Ishikawa (cell line): ENCODE data around the gene PAGE4.

Source experiments
- CEBPB ChIP-seq: IDR thresholded peaks from 2 replicates; pipeline ENCODE4 v1.6.1; 2012
- CREB1 ChIP-seq: IDR thresholded peaks from 2 replicates; pipeline ENCODE4 v1.6.1; 2012; ENCODE audit warnings: low read depth
- EGR1 ChIP-seq: IDR thresholded peaks from 2 replicates; pipeline ENCODE4 v1.6.1; 2012
- EP300 ChIP-seq: IDR thresholded peaks from 2 replicates; pipeline ENCODE4 v1.6.1; 2012; ENCODE audit warnings: borderline replicate concordance
- FOXM1 ChIP-seq: IDR thresholded peaks from 2 replicates; pipeline ENCODE4 v1.6.1; 2012; ENCODE audit warnings: low read depth, borderline replicate concordance
- MAX ChIP-seq: IDR thresholded peaks from 2 replicates; pipeline ENCODE4 v1.6.1; 2012
- NFIC ChIP-seq: IDR thresholded peaks from 2 replicates; pipeline ENCODE4 v1.6.1; 2012
- RAD21 ChIP-seq: IDR thresholded peaks from 2 replicates; pipeline ENCODE4 v1.6.1; 2012; ENCODE audit warnings: low read depth
- REST ChIP-seq: IDR thresholded peaks from 2 replicates; pipeline ENCODE4 v1.6.1; 2012; ENCODE audit warnings: low read depth, mild to moderate bottlenecking
- TAF1 ChIP-seq: IDR thresholded peaks from 2 replicates; pipeline ENCODE4 v1.6.1; 2012; ENCODE audit warnings: low read depth, mild to moderate bottlenecking
- TCF12 ChIP-seq: IDR thresholded peaks from 2 replicates; pipeline ENCODE4 v1.6.1; 2012; ENCODE audit warnings: low read depth
- TEAD4 ChIP-seq: IDR thresholded peaks from 2 replicates; pipeline ENCODE4 v1.6.1; 2012
- USF1 ChIP-seq: IDR thresholded peaks from 2 replicates; pipeline ENCODE4 v1.6.1; 2012
- YY1 ChIP-seq: IDR thresholded peaks from 2 replicates; pipeline ENCODE4 v1.6.1; 2012; ENCODE audit warnings: low read depth
- ZBTB7A ChIP-seq: IDR thresholded peaks from 2 replicates; pipeline ENCODE4 v1.6.1; 2012; ENCODE audit warnings: low read depth

Gene PAGE4

GRCh38 chrX:49844611-49845010, 15.5 kb downstream of the PAGE4 start:
- TF ChIP-seq CREB1 (no peak), NFIC (no peak), EP300 (no peak), RAD21 (no peak), ZBTB7A (no peak), FOXM1 (no peak)

- TF ChIP-seq TCF12 (no peak), MAX (no peak), EP300 (no peak), FOXM1 (no peak), TAF1 (no peak), REST (no peak), TEAD4 (no peak), USF1 (no peak), NFIC (no peak), EGR1 (no peak), CEBPB (no peak), RAD21 (no peak), YY1 (no peak), ZBTB7A (no peak), CREB1 (no peak)
These were observed 16.7 kb downstream of the PAGE4 start for GRCh38 chrX:49845701-49846403.

- TF ChIP-seq NFIC = no peak
- TF ChIP-seq CEBPB = no peak
- TF ChIP-seq REST = no peak
- no peak for TF ChIP-seq MAX
- TF ChIP-seq EGR1 = no peak
- no peak for TF ChIP-seq YY1
- TF ChIP-seq RAD21 = no peak
- no peak for TF ChIP-seq USF1
These were observed 17.4 kb downstream of the PAGE4 start for GRCh38 chrX:49846522-49846921.

DNA sequence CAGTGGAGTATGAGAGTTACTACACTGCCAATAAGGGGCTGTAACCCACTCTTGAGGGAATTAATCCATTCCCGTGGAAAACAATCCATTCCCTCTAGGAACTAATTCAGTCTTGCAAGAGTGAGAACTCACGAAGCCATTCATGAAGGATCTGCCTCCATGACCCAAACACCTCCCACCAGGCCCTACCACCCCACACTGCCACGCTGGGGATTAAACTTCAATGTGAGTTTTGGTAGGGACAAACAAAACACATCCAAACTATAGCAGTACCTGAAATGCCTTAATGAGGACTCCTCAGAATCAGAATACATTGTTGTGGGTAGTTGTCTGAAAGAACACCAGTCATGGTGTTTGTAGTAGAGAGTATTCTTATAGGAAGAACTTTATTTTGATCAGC, 19.2 kb downstream of the PAGE4 start:
- TF ChIP-seq CEBPB (no peak), EGR1 (no peak), TAF1 (no peak), FOXM1 (no peak), CREB1 (no peak), RAD21 (no peak), REST (no peak)

DNA sequence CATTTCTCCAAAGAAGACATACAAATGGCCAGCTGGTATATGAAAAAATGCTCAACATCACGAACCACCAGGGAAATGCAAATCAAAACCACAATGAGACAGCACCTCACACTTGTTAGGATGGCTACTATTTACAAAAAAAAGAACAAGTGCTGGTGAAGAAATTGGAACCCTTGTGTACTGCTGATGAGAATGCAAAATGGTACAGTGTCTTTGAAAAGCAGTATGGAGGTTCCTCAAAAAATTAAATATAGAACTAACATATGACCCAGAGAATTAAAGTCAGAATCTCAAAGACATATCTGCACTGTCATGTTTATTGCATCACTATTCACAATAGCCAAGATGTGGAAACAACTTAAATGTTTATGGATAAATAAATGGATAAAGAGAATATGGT, 20.9 kb downstream of the PAGE4 start:
- TF ChIP-seq CEBPB = no peak
- no peak for TF ChIP-seq NFIC
- TF ChIP-seq USF1 = no peak
- TF ChIP-seq TEAD4 = no peak
- TF ChIP-seq MAX = no peak
- no peak for TF ChIP-seq EGR1
- no peak for TF ChIP-seq YY1
- no peak for TF ChIP-seq REST
- TF ChIP-seq FOXM1 = no peak
